Right lobe of liver (tissue), 6 donors: ENCODE results near the gene UVRAG. TPM values are rescaled to one million over a fixed set of nuclear protein-coding genes. Genes with fewer than 3 reads are reported as not detected.

Source experiments
- ATAC-seq, 4 donors: fragments of 200-7000 bp; cut with Tn5 transposase; one replicate each; pipeline ENCODE4 v1.9.1; 2020; ENCODE audit warnings: mild to moderate bottlenecking in 4 of 4, moderate library complexity in 4 of 4
- DNase-seq, 3 donors: peaks; one replicate each; pipeline ENCODE4 v3.0.0-alpha.2; 2020
- H3K27ac ChIP-seq, 3 donors: fragments of 200-600 bp; one replicate each; pipeline ENCODE4 v1.8.0; 2022
- H3K27me3 ChIP-seq, 2 donors: fragments of 200-600 bp; one replicate each; pipeline ENCODE4 v1.8.0; 2022
- H3K36me3 ChIP-seq, 4 donors: fragments of 200-600 bp; sonication (generic) in 1 of 4; one replicate each; pipeline versions ENCODE4 v1.5.1 to v1.8.0; 2017 to 2022; ENCODE audit warnings: control low read depth in 1 of 4
- H3K4me1 ChIP-seq, 4 donors: fragments of 200-600 bp; sonication (generic) in 1 of 4; one replicate each; pipeline versions ENCODE4 v1.5.1 to v1.8.0; 2017 to 2022; ENCODE audit warnings: control low read depth in 1 of 4
- H3K4me3 ChIP-seq, 3 donors: fragments of 200-600 bp; one replicate each; pipeline ENCODE4 v1.8.0; 2022
- H3K9me3 ChIP-seq, 4 donors: fragments of 200-600 bp; sonication (generic) in 1 of 4; one replicate each; pipeline versions ENCODE4 v1.5.1 to v1.8.0; 2017 to 2022; ENCODE audit warnings: control low read depth in 1 of 4
- POLR2A ChIP-seq: fragments of 450-650 bp; IDR thresholded peaks from one replicate; pipeline ENCODE4 v1.6.1; 2017; ENCODE audit warnings: antibody characterized with exemption, mild to moderate bottlenecking
- WGBS: methylation state at CpG from one replicate; pipeline ENCODE4 v1.1.6; 2018; ENCODE audit warnings: low coverage, low lambda C conversion rate; ENCODE audit not compliant: insufficient coverage; ENCODE audit errors: missing lambda C conversion rate; 5-methylcytosine and 5-hydroxymethylcytosine counted together
- intact Hi-C, 2 donors: fragments of 100-400 bp; cut with DNase I; formaldehyde crosslinking; loops; one replicate each; pipeline versions ENCODE4 v1.11.2 to v1.14.1; 2022
- total RNA-seq, 6 experiments: library from RNA; depleted of rRNA in 2 of 6; stranded (reverse); fragments of >200 nt in 2 of 6; fragmentation: NEBNext Ultra II Directional in 3 of 6; extraction: Animal tissue kit (Norgen Biotek cat#: 25700) in 3 of 6; gene quantifications; one replicate each; pipeline versions ENCODE4 v1.1.0 to v1.2.4, GENCODE V29; 2016 to 2023
- TF ChIP-seq, protein P1 (sequence below), 4 donors: fragments of 200-600 bp in 3 of 4; fragments of 450-650 bp in 1 of 4; IDR thresholded peaks; one replicate each; pipeline versions ENCODE4 v1.5.1 to v1.8.0; 2016 to 2022; ENCODE audit warnings: antibody characterized with exemption in 4 of 4, mild to moderate bottlenecking in 2 of 4
- donor health status: DM: no; HTN: yes; CAD: no.
- donor health status: DM: no; HTN: no; CAD: no.
- donor health status: DM: no; HTN: no; CAD: no.
- donor health status: DM: no; HTN: yes; CAD: no.
- donor health status: DM: no; HTN: yes; CAD: no.

UVRAG gene
- total RNA-seq, 6 experiments from 2014 or later, result 8.8 to 12.6 (median 10.3) TPM

DNA sequence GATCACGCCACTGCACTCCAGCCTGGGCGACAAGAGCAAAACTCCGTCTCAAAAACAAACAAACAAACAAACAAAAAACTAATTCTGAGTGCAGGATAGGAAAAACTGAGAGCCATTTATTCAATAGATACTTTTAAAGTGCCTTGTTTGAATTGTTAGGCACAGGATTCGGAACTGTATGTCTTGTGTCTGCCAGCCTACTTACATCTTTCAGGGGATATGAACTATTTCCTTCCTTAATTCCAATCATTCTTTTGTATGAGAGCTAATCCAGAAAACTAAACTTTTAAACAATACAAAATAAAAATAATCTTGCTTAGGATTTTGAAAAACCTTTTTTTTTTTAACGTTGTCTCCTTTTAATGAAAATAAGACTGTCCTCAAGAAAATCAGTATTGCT is 12.6 kb downstream of the UVRAG start:
- Histone ChIP-seq H3K4me3 (no peak overlapping the region), H3K9me3 (no peaks in the 10 kb centered on the region), H3K4me1 (peaks cover 0 to 13% (median 2%) of the 10 kb centered on the region in 4 donors), H3K27ac (peak overlapping the region; percentile 23 to 70 (median 48)), H3K27me3 (no peaks in the 10 kb centered on the region), H3K36me3 (no peaks in the 10 kb centered on the region)
- peak in 1 of 4 donors; percentile 41 for ATAC-seq
- intact Hi-C loops, result no loop called here
- no peak for DNase-seq
- WGBS, result 64% methylated on average over 5 of the region's 5 CpGs
- TF ChIP-seq POLR2A, result no peak
- TF ChIP-seq, protein P1, sequence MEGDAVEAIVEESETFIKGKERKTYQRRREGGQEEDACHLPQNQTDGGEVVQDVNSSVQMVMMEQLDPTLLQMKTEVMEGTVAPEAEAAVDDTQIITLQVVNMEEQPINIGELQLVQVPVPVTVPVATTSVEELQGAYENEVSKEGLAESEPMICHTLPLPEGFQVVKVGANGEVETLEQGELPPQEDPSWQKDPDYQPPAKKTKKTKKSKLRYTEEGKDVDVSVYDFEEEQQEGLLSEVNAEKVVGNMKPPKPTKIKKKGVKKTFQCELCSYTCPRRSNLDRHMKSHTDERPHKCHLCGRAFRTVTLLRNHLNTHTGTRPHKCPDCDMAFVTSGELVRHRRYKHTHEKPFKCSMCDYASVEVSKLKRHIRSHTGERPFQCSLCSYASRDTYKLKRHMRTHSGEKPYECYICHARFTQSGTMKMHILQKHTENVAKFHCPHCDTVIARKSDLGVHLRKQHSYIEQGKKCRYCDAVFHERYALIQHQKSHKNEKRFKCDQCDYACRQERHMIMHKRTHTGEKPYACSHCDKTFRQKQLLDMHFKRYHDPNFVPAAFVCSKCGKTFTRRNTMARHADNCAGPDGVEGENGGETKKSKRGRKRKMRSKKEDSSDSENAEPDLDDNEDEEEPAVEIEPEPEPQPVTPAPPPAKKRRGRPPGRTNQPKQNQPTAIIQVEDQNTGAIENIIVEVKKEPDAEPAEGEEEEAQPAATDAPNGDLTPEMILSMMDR (IDR thresholded peaks at IDR 0.05), result no peak

DNA sequence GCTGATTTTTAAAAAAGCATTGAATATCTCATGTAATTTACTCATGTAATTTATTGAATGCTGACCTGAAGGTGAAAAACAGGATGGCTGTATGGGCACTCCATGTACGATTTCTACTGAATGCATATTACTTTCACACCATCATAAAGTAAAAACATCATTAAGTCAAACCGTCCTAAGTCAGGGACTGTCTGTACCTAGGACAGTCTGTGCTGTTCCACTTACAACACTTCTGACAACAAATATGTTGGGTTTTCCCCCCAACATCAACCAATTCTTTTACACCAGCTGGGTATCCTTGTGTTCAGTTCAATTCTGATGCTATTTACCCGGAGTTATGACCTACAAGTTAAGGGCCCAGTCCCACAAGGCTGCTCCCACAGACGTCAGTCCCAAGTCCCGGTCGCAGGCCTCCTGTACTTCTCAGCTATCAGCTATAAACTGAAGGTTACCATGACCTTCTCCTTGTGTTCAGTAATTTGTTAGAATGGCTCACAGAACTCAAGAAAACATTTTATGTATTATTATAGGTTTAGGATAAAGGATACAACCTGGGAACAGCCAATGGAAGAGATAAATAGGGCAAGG is 17.0 kb downstream of the UVRAG start:
- WGBS, result 86% methylated on average over 6 of the region's 6 CpGs
- TF ChIP-seq, protein P1 (IDR thresholded peaks at IDR 0.05), result no peak
- TF ChIP-seq POLR2A, result no peak
- Histone ChIP-seq H3K27me3 (no peaks in the 10 kb centered on the region), H3K9me3 (no peaks in the 10 kb centered on the region), H3K27ac (no peak overlapping the region), H3K4me3 (no peak overlapping the region), H3K4me1 (peaks cover 0 to 11% (median 0%) of the 10 kb centered on the region in 4 donors), H3K36me3 (no peaks in the 10 kb centered on the region)
- no peak for DNase-seq
- ATAC-seq, result peak in 1 of 4 donors; percentile 14
- intact Hi-C loops, result no loop called here

DNA sequence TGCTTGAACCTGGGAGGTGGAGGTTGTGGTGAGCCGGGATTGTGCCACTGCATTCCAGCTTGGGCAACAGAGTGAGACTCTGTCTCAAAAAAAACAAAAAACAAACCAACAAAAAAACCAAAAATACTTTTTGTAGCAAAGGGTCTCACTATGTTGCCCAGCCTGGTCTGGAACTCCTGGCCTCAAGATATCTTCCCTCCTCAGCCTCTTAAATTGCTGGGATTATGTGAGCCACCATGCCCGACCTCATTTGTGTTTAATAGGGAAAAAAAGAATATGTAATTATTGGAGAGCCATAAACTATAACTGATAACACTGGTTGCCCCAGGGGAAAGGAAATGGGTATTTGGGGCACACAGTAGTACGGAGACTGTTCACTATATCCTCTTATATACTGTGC is 19.7 kb downstream of the UVRAG start:
- DNase-seq, result no peak
- 90% methylated on average over 3 of the region's 3 CpGs for WGBS
- peaks cover 0 to 12% (median 0%) of the 10 kb centered on the region in 4 donors for H3K4me1 ChIP-seq

DNA sequence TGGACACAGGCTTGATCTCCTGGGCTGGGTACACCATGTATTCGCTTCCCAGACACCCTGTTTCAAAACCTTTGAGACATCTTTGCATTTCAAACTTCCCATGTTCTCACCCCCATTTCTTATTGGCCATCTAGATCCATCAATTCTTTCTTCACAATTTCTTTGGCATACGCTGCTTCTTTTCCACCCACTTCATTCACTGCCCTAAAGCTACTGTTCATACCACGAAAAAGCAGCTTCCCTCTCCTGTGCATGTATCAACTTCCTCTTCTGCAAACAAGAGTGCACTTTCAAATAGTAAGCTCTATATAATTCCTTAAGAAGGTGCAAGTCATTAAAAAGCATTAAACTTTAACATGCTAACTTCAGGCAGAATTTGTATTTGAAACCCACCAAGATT is 21.4 kb downstream of the UVRAG start:
- Histone ChIP-seq H3K36me3 (no peaks in the 10 kb centered on the region), H3K27me3 (no peaks in the 10 kb centered on the region), H3K4me1 (peaks cover 0 to 18% (median 0%) of the 10 kb centered on the region in 4 donors), H3K9me3 (no peaks in the 10 kb centered on the region), H3K4me3 (no peak overlapping the region), H3K27ac (no peak overlapping the region)
- TF ChIP-seq, protein P1 (IDR thresholded peaks at IDR 0.05), result no peak
- WGBS, result 64% methylated on average over 3 of the region's 3 CpGs
- DNase-seq (no peak), ATAC-seq (peak in 1 of 4 donors; percentile 41)
- intact Hi-C loops, result no loop called here

More for the DNA sequence above, 19.7 kb downstream of the UVRAG start:
- no peaks in the 10 kb centered on the region for H3K36me3 ChIP-seq
- H3K9me3 ChIP-seq, result no peaks in the 10 kb centered on the region
- no peak overlapping the region for H3K4me3 ChIP-seq
- intact Hi-C loops, result no loop called here
- no peak for ATAC-seq
- H3K27ac ChIP-seq, result no peak overlapping the region
- H3K27me3 ChIP-seq, result no peaks in the 10 kb centered on the region
- TF ChIP-seq, protein P1 (IDR thresholded peaks at IDR 0.05), result no peak
- TF ChIP-seq POLR2A, result no peak
